ENCODE results near the gene PLA2G3. TPM values are rescaled to one million over a fixed set of nuclear protein-coding genes. Genes with fewer than 3 reads are reported as not detected.

Gene PLA2G3
- total RNA-seq, 6 donors from 2014 or later = 0.79 to 8.1 (median 5.5) TPM

DNA sequence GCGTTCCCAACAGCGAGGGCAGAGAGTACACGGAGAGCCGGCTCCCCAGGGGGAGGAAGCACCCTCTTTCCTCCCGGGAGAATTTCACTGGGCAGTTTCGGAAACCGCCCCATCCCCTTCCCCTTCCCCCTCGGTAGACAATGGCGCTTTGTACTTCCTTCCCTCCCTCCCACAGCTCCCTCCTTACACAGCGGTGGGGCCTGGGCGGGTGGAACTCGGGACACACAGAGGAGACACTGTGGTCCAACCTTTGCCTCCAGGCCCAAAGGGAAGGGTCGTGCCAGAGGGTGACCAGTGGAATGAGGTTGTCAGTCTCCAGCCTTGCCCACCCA lies 54.8 kb downstream of the PLA2G3 start:
- TF ChIP-seq, protein P1, sequence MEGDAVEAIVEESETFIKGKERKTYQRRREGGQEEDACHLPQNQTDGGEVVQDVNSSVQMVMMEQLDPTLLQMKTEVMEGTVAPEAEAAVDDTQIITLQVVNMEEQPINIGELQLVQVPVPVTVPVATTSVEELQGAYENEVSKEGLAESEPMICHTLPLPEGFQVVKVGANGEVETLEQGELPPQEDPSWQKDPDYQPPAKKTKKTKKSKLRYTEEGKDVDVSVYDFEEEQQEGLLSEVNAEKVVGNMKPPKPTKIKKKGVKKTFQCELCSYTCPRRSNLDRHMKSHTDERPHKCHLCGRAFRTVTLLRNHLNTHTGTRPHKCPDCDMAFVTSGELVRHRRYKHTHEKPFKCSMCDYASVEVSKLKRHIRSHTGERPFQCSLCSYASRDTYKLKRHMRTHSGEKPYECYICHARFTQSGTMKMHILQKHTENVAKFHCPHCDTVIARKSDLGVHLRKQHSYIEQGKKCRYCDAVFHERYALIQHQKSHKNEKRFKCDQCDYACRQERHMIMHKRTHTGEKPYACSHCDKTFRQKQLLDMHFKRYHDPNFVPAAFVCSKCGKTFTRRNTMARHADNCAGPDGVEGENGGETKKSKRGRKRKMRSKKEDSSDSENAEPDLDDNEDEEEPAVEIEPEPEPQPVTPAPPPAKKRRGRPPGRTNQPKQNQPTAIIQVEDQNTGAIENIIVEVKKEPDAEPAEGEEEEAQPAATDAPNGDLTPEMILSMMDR (IDR thresholded peaks at IDR 0.05) = peak in 1 of 6 experiments; percentile 15
- TF ChIP-seq POLR2AphosphoS5 (IDR thresholded peaks at IDR 0.05) = no peak
- Histone ChIP-seq H3K36me3 (peaks cover 2 to 33% (median 20%) of the 10 kb centered on the region in 4 donors), H3K27ac (peak overlapping the region; percentile 90 to 97 (median 94)), H3K4me1 (peaks cover 38 to 55% (median 46%) of the 10 kb centered on the region in 4 donors), H3K4me3 (peak overlapping the region; percentile 68 to 93 (median 86)), H3K9me3 (no peaks in the 10 kb centered on the region), H3K27me3 (no peaks in the 10 kb centered on the region)
- WGBS, 2 donors = 10% methylated on average over 10 to 13 of the region's 13 CpGs
- DNase-seq = no peak
- peak in 1 of 2 donors; percentile 0 for ATAC-seq (ENCODE audit: low FRiP score in 2 of 2)

DNA sequence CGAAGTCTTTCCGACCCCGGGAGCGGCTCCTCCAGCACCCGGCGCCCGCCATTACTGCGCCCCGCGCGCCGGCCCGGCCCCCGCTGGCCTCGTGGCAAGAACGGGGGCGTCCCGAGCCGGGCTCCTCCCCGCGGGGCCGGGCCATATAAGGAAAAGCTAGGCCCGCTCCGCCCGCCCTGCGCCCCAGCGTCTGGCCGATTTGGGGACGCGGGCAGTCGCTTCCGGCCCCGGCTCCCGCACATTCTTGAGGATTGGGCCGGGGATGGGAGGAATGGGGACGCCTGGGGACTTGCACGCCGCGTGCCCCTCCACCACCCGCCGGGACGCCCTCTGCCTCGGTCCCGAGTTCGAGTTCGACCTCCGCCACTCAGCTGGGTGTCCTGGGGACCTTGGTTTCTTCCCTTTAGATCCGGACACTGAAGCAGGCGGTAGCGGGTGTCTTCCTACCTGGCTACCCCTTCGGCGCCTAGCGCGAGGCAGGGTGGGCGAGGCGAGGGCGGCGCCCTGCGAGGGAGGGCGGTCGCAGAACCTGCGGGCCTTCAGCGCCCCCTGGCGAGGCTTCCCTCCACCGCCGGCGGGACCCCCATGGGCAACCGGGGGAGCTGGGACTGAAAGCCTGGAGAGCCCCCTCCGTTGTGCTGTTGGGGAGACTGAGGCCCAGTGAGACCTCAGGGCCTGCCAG lies 55.4 kb downstream of the PLA2G3 start:
- peak; percentile 94 to 98 for DNase-seq
- WGBS, 2 donors = 1 to 2% methylated on average over 12 to 32 of the region's 69 CpGs
- Histone ChIP-seq H3K9me3 (no peaks in the 10 kb centered on the region), H3K4me1 (peaks cover 41 to 60% (median 48%) of the 10 kb centered on the region in 4 donors), H3K36me3 (peaks cover 0 to 28% (median 17%) of the 10 kb centered on the region in 4 donors), H3K27ac (peak overlapping the region; percentile 90 to 97 (median 94)), H3K27me3 (no peaks in the 10 kb centered on the region), H3K4me3 (peak overlapping the region; percentile 68 to 93 (median 86))
- TF ChIP-seq EP300 (IDR thresholded peaks at IDR 0.05) = no peak
- TF ChIP-seq, protein P1 (IDR thresholded peaks at IDR 0.05) = peak; percentile 89 to 95 (median 94)
- peak in 3 of 4 donors; percentile 62 to 81 (median 64) for TF ChIP-seq POLR2A (IDR thresholded peaks at IDR 0.05)
- peak; percentile 52 to 55 for TF ChIP-seq POLR2AphosphoS5 (IDR thresholded peaks at IDR 0.05)
- peak; percentile 80 to 92 for ATAC-seq (ENCODE audit: low FRiP score in 2 of 2)

Small RNA genes within 50 kb of the gene (small RNA-seq; reads per million reads assigned to genes)
- gene MIR3928 = 0.31 to 3.0 (median 1.4) reads per million in 4 donors

Other genes starting within 250 kb of the PLA2G3 start
- 10 to 100 TPM; 13.8 to 54.5 (median 20.6) TPM for gene MORC2, start 171.7 kb downstream of the PLA2G3 start, total RNA-seq
- gene TUG1, start 171.2 kb downstream of the PLA2G3 start, total RNA-seq = 100 to 1,000 TPM in 1 of 6 donors, 10 to 100 TPM in 5; 51.8 to 135 (median 54.2) TPM
- gene SMTN, start 59.2 kb downstream of the PLA2G3 start, total RNA-seq = 100 to 1,000 TPM in 1 of 6 donors, 10 to 100 TPM in 5; 26.1 to 104 (median 47.3) TPM
- 100 to 1,000 TPM in 3 of 6 donors, 10 to 100 TPM in 3; 51.3 to 154 (median 99.7) TPM for gene SELENOM, start 32.9 kb downstream of the PLA2G3 start, total RNA-seq
- gene INPP5J, start 17.5 kb downstream of the PLA2G3 start, total RNA-seq = 10 to 100 TPM in 1 of 6 donors, 1 to 10 TPM in 5; 3.0 to 28.3 (median 6.2) TPM
- 10 to 100 TPM; 17.8 to 40.0 (median 34.1) TPM for gene RNF185, start 19.7 kb upstream of the PLA2G3 start, total RNA-seq
- gene LIMK2, start 71.8 kb upstream of the PLA2G3 start, total RNA-seq = 100 to 1,000 TPM in 2 of 6 donors, 10 to 100 TPM in 4; 44.5 to 141 (median 75.8) TPM
- gene PIK3IP1, start 152.0 kb upstream of the PLA2G3 start, total RNA-seq = 10 to 100 TPM; 38.9 to 97.1 (median 65.8) TPM
- 10 to 100 TPM; 18.2 to 29.7 (median 24.0) TPM for gene PATZ1, start 205.8 kb upstream of the PLA2G3 start, total RNA-seq